Activated CD4-positive, alpha-beta T cell treated with anti-CD3 and anti-CD28 coated beads, Interleukin-2, amount 50 U/mL, for 24 hours (primary cell): ENCODE results near the gene C8A.

ENCODE experiments used
- DNase-seq, 2 donors: peaks; one replicate each; pipeline ENCODE4 v3.0.0-alpha.2; 2020; ENCODE audit warnings: low read depth in 1 of 2, low spot score in 1 of 2

Gene C8A

GRCh38 chr1:56837244-56837939 is 17.2 kb upstream of the C8A start:
- no peak for DNase-seq

DNA sequence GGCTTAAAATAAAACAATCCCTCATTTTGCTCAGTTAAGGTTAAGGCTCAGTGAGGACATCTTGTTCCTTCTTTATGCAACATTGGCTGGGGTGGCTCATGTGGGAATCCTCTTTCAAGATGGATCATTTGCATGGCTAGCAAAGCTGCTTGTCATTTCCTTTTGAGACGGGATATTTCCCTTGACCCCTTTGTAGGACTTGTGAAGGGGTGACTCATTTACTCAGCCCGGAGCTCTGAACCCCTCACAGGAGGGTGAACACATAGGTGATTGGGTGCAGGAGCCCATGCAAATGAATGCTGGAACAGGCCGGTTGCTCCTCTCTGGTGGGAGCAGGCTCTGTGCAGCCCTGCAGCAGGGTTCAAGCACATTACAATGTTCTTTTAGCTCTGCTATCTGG is 15.8 kb upstream of the C8A start:
- DNase-seq = no peak

- DNase-seq = no peak
Observed at GRCh38 chr1:56843544-56843943, 11.1 kb upstream of the C8A start.

DNA sequence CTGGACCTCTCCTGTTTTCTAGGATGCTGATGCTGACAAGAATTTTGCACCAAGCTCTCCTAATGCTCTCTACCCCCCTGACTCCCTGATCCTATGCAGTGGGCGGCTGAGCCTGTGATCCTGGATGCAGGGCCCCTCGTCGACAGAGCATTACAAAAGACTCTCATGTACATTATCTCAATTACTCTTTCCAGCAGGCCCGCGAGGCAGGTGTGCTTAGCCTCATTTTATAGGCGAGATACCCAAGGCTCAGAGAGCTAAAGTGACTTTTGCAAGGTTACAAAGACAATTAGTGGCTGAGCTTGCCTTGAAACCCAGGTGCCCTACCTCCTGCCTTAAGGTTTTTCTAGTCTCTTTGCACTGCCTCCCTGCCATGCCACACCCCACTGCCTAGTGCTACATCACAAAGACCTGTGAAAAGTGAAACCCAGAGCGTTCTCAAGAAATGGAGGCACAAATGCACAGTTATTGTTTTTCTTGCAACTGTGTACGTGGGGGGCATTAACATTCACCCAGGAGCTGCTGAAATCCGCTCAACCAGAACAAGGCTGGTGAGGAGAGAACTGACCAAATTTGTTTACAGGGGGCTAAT is 10.0 kb upstream of the C8A start:
- DNase-seq = no peak

DNA sequence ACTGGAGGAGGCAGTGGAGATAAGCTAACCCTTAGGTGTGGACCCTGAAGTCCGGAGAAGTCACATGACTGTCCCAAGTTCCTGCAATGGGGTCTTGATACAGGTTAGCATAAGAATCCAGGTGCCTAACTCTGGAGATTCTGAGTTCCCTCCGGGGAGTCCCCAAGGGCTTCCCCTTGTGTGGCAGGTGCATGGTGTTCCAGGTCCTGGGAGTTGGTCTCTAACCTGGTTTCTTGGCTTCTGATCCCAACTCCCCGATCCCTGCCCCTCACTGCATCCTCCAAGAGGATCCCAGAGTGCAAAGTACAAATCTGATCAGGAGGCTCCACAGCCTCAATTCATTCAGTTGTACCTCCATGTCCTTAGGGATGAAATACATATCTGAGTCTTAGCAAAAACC is 9.3 kb upstream of the C8A start:
- DNase-seq = no peak

GRCh38 chr1:56849750-56850149 is 4.8 kb upstream of the C8A start:
- no peak for DNase-seq

- no peak for DNase-seq
Observed at GRCh38 chr1:56850411-56850810, 4.2 kb upstream of the C8A start.

DNA sequence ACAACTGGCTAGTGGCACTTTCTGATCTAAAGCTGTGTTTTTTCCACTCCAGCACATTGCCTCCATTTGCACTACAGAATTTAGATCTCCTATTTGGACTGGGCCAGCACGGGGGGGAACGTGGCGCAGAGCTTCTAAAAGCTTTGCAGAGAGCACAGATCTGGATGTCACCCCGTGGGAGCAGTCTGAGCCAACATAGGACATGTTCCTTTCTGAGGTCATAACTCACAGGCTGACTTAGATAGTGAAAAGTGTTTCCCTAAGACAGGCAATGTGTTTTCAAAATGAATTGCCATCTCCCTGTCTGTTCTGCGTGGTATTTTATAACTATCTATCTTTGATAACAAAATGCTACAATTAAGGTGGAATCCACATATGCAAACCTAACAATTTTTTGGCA is 3.7 kb upstream of the C8A start:
- no peak for DNase-seq

GRCh38 chr1:56852476-56852875 is 2.1 kb upstream of the C8A start:
- no peak for DNase-seq

DNA sequence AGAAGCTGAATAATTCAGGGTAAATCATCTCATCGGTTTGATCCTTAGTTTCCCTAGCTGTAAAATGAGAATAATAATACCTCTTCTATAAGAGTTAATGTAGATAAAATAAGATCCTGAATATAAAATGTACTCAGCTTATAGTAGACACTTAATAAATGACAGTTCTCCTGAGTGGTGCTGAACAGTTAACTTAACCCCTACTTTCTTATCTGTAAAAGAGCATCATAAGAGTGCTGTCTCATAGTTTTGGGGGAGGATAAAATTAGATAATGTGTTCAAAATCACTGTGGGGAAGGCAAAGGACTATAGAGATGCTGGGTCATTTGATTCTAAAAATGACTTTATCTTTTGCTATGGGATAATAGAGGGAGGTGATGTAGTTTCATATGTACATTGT is 593 bp downstream of the C8A start:
- DNase-seq = no peak

DNA sequence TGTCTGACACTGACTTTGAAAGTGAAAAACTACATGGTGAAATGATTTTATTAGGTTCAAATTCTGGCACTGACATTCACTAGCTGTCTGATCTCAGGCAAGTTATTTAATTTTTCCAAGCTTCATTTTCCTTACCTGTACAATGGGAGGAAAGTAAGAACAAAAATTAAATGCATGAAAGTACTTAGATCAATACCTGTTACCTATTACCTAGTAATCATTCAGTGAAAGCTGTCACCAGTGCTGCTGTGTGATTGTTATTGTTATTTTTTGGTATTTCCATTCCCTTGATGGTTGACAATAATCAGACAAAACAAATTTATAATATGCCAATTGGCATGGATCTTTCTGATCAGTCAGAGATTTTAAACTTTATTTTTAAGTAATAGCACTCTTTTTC is 1.6 kb downstream of the C8A start:
- DNase-seq = no peak

DNA sequence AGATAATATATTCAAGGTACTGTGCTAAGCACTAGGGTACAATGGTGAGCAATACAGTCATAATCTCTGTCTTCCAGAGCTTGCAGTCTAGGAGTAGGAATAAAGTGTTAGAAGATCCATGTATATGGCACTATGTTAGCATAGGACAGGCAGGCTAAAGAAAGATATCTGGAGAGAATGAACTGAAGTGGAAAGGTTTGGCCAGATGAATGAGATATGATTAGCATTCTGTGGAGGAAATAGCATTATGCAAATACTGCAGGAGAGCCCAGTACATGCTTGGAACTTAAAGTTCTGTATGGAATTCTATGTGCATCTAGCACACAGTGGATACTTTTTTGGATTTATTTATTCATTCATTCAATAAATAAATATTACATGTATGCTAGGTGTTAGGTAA is 4.7 kb downstream of the C8A start:
- DNase-seq = no peak

DNA sequence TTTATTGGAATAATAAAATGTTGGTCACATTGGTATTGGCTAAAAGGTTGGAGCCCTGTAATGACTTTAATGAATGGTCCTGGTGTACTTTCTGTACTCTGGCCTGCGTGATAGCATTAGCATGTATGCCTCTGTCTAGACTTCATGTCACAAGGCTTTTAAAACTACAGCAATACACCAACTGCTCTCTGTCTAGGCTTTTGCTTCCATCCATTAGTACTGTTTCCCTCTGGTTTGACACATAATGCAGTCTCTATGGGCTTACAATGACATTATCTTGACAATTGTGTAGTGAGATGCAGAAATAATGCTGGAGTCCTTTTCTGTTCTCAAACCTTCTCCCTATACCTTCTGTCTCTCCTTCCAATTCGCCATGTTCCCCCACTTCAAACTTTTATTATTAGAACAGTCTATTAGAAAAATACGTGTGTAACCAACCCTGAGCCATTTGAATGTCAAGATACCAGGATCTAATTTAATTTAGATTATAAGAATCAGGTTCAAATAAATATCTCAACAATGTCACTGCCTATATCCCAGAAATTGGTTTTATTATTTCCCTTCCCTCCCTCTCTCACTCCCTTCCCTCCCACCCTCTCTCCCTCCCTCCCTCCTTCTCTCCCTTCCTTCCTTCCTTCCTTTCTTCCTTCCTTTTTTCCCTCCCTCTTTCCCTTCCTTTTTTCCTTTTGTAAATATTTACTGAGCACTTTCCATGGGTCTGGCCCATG is 8.8 kb downstream of the C8A start:
- no peak for DNase-seq

- no peak for DNase-seq
Observed at GRCh38 chr1:56864430-56864829, 9.8 kb downstream of the C8A start.

DNA sequence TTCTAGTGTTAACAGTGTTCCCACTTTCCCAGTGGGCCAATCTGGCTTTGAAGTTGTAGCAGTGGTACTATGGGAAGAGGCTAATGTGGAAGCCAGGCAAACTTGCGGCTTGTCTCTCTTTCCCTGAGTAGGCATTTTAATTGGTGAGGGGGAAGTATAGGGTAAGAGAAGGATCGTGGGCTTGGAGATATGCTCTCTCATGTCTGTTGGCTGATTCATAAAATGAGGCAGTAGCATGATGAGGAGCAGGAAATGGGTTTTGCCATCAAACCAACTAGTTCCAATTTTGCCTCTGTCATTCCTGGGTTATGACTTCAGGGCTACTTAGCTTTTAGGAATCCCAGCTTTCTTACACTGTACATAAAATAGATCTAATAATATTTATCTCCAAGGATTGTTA is 12.1 kb downstream of the C8A start:
- no peak for DNase-seq

GRCh38 chr1:56867491-56867890 is 12.9 kb downstream of the C8A start:
- no peak for DNase-seq

GRCh38 chr1:56868761-56869160 is 14.2 kb downstream of the C8A start:
- no peak for DNase-seq

- no peak for DNase-seq
Observed at GRCh38 chr1:56872597-56872996, 18.0 kb downstream of the C8A start.

GRCh38 chr1:56873213-56873612 is 18.6 kb downstream of the C8A start:
- DNase-seq = no peak

- DNase-seq = no peak
Observed at GRCh38 chr1:56874689-56875088, 20.1 kb downstream of the C8A start.

DNA sequence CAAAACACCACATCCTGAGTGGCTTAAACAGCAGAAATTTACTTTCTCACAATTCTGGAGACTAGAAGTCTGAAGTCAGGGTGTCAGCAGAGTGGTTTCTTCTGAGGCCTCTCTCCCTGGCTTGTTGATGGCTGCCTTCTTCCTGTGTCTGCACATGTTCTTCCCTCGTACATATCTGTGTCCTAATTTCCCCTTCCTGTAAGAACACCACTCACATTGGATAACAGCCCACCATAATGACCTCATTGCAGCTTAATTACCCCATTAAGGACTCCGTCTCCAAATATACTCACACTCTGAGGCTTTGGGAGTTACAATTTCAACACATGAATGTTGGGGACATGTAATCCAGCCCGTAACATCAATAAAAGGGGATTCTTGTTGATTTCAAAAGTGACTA is 23.4 kb downstream of the C8A start:
- no peak for DNase-seq

- DNase-seq = no peak
Observed at GRCh38 chr1:56880774-56881173, 26.2 kb downstream of the C8A start.

DNA sequence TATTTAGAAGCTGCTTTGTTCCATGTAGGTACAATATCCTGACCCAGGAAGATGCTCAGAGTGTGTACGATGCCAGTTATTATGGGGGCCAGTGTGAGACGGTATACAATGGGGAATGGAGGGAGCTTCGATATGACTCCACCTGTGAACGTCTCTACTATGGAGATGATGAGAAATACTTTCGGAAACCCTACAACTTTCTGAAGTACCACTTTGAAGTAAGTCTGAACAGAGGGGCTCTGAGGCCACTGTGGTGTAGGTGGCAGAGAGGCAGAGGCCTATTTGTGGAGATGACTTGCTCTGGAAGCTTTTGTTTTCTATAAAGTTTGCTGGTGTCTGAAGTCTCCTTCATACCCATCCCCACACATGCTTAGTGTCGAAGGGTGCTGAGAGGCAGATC is 26.8 kb downstream of the C8A start:
- DNase-seq = no peak
